ENCODE results near the gene SIMC1.
"Not testable (repeated sequence)": the region's sequence is repeated elsewhere in the genome, so short reads cannot be mapped to it uniquely, and the experiment has no call there.

The SIMC1 gene

DNA sequence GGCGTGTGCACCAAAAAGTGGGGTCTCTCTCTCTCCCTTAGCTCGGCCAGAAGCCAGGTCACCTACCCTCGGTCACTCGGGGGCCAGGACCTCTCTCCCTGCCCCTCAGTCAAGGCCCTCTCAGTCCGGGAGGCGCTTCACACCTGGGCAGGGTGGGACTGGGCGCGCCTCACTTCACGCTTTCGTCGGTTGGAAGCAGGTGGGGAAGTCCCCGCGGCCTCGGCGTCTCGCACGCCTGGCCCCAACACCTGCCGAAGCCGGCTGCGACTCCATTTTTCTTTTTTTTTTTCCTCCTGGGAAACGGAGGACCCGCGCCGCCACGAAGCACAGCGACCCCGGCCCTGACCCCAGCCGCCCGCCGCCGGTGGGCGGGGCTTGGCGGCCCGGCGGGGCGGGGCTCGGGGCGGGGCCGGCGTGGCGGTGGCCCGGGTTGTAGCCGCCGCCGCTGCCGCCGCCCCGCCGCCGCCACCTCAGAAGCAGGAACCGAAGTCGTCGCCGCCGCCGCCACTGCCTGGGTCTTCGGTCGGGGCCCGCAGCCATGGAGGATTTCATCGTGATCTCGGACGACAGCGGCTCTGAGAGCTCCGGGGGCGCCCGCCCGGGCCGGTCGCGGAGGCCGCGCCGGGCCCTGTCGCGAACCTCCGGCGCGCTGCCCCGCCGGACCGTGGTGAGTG lies at the start of gene SIMC1:
TSS of gene SIMC1 (plus strand) at position 454 of the 674 bp plus-strand sequence. CDS start at position 539, 85 bp downstream.
- FAIRE-seq; DNase-seq (ENCODE audit: low spot score): not testable (repeated sequence)

DNA sequence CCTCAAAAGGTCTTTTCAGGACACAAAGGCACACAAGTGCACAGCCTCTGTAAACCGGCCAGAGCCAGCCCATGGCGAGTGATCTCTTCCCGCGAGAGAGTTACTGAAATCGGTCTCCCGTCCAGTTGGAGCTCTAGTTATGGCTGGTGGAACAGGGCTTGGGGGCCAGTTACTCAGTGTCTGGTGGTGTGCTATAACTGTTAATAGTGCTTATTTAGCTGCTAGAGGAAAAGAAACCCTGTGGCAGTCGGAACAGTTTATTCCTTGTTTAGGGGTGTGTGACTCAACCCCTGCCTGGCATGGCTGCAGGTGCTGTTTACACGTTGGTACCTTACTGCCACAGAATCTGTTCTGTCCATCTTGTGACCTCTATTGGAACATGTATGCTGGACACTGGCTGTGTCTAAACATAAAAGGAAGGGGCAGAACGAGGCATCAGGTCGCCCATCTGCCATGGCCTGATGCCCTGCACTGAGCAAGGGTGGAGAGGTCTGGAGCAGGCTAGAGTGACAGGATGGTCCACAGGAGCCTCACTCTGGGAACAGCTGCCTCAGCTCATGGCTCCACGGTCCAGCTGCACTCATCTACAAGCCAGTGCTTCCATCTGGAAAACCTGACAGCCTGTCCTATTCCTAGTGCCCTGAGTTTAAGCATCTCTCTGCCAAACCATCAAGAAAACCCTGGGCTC lies 49.6 kb upstream of the SIMC1 start:
- DNase-seq (ENCODE audit: low spot score) = no peak

DNA sequence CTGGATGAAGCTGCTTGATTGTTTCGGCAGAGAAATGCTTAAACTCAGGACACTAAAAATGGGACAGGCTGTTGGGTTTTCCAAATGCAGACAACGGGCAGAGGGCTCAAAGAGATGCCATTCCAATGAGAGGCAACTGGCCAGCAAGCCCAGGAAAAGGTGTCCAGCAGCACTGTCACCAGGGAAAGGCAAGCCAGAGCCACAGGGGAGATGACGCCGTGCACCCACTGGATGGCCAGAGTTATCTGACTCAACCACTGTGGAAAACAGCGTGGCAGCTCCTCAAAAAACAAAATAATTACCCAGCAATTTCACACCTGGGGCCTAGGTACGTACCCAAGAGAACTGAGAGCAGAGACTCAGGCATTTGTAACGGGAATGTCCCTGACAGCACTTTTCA lies 48.4 kb upstream of the SIMC1 start:
- DNase-seq (ENCODE audit: low spot score) (no peak), FAIRE-seq (no peak)

More for the DNA sequence above, 49.6 kb upstream of the SIMC1 start:
- no peak for FAIRE-seq

DNA sequence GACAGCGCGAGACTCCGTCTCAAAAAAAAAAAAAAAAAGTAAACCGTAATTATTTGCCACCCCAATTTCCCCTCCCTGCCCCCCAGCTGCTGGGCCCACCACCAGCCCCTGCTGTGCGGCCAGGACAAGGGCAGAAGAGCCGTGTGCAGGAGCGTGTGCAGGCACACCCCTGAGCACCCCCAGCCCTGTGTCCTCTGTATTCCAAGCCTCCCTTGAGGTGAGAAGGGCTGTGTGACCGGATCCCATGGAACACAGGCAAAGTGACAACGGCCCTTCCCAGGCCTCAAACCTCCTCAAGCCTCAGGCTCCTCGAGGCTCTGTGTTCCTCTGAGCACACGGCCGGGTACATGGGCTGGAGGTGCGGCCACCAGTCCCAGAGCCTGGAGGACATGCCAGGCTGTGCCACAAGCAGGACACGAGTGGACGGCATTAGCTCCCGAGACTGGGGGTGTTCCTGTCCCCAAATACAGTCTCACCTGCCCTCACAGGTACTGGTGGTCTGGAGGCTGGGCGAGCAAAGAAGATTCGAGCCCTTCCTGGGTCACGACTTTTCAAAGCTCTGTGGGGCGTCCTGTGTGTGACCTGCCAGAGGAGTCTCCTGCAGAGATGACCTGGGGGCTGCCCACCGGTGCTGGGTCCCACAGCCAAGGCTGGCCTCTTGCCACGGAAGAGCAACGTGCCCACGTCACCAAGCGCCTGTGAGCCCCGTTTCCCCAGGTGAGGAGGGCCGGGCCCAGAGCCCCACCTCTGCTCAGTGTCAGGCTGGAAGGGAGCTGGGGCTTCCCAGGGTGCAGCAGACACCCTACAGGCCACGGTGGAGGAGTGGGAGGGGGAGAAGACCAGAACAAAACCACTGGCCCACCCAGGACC lies 47.1 kb upstream of the SIMC1 start:
- DNase-seq (ENCODE audit: low spot score) = no peak
- no peak for FAIRE-seq

DNA sequence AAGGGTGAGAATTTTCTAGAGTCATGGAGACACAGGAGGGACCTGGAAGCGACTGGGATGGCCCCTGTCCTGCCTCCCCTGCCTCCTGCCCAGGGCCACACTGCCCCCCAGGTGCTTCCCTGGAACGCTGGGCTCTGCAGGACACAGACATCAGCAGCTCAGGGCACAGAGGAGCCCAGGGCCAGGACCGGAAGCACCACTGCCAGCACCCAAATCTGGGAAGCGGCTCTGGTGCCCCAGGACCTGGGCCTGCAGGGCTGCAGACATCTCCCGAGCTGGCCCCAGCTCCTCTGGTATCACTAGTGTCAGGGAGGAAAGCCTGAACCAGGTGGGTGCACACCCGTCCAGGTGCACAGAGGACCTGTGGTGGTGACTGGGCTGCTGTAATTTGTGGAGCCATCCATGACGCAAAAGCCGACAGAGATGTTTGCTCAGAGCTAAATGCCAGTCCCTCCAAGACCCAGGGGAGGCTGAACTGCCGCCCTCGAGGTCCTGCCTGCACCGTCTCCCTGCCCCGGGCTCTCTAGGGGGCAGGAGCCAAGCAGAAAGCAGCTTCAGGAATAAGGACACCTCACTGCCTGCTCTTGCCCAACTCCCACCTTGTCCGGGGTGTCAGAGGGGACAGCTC lies 46.0 kb upstream of the SIMC1 start:
- no peak for FAIRE-seq
- DNase-seq (ENCODE audit: low spot score) = no peak

DNA sequence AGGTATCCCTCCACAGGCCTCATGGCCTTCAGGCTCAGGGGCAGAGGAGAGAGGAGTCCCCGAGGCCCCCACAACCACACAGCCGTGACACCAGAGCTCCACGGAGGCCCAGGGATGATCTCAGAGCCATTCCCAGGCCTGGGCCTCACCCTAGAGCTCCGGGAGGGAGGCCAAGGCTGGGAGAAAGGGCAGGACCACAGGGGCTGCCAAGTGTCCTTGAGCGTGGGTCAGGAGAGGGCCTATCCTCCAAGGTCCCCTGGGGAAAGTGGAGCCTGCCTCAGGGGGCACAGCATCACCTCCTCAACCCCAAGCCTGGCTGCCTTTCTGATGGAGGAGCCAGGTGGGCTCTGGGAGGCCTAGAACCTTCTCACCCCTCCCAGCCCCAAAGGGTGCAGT lies 45.5 kb upstream of the SIMC1 start:
- DNase-seq (ENCODE audit: low spot score) = not testable (repeated sequence)

DNA sequence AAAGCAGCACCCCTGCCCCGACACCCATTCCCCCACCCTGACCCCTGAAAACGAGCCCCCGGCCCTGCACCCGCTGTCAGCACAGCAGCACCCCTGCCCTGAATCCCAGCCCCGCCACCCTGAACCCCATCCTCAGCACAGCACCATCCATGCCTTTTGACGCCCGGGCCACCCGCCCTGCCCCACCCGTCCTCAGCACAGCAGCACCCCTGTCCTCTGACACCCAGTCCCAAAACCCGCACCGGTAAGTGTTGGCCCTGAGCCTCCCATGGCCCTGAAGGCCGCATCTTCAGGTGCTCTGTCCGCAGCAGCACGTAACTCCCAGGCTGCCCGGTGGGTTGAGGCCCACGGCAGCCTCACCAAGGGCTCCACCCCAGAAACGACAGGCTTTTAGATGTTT lies 44.6 kb upstream of the SIMC1 start:
- not testable (repeated sequence) for FAIRE-seq

More for the DNA sequence above, 45.5 kb upstream of the SIMC1 start:
- not testable (repeated sequence) for FAIRE-seq

DNA sequence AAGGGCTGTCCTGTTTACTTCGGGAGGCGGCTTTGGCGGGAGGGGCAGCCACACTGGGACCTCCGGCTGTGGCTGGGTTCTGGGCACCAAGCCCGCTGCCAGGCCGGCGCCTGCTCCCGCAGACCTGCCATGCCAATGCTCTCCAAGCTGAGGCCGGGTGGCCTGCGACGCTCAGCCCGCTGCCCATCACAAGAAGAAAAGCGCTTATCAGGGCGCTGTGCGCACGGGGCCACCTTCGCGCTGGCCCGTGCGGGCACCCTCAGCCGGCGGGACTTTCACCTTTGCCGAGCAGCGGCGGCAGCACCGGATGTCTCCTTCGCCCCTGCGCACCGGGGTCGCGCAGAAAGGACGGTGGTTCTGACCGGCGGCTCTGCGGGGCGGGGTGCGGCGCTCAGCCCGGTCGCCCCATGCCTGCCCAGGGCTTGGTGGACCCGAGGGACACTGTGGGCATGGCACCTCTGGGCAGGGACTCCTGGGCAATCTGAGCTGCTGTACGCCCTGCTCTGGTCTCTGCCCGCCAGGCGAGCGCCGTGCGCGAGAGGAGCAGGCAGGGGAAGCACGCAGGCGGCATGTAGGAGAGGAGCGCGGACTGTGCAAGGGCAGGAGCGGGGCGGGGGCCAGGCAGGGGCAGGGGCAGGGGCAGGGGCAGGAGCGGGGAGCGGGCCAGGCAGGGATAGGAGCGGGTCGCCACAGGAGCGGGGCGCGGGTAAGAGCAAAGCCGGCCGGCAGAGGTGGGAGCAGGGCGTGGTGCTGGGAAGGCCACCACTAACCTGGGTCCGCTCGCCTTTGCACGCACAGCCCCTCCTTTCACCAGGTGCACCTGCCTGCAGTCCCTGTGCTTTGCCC lies 43.8 kb upstream of the SIMC1 start:
- not testable (repeated sequence) for FAIRE-seq; DNase-seq (ENCODE audit: low spot score)

More for the DNA sequence above, 44.6 kb upstream of the SIMC1 start:
- DNase-seq (ENCODE audit: low spot score) = not testable (repeated sequence)

DNA sequence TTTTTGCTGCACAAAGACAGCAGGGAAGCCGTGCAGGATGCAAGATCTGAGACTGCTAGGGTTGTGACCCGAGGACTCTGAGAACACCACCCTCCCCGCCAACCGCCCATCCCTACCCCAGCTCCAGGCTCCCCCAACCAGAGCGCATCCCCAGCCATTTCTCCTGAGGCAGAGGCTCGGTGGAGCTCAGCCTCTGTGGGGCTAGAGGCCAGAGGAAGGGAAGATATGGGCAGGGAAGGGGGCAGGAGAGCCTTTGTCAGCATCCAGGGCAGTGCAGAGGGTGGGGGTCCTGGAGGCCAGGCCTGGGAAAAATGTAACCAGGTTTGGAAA lies 43.2 kb upstream of the SIMC1 start:
- FAIRE-seq; DNase-seq (ENCODE audit: low spot score): not testable (repeated sequence)

DNA sequence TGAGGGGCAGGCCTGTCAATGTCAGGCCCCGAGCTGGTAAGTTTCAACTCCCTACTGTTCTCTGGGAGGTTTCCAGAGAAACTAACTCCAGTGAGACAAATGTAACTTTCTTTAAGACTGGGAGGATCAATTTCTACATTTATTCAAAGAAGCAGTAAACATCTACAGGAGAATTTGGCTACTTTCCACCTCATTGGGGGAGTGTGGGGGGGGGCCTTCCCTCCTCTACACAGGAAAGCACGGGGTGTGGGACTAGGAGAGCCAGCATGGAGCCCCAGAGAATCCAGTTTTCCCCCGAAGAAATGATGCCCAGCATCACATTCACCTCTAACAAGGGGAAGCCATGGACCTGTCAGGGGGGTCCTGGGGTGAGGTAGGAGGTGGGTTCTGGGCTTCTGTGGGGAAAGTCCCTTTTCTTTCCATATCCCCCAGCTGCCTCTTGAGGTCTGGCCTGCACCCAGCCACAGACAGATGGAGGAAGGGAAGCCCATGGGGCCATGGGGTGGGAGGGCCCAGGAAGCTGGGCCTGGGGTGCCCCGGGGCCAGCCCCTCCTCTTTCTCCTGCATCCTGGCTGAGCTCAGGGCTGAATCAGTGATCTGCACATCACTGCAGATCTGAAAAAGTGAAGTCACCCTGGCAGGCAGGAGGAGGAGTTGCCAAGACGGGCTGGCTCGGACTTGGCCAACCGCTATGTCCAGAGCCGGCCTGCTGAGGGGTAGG lies 42.6 kb upstream of the SIMC1 start:
- not testable (repeated sequence) for FAIRE-seq; DNase-seq (ENCODE audit: low spot score)

DNA sequence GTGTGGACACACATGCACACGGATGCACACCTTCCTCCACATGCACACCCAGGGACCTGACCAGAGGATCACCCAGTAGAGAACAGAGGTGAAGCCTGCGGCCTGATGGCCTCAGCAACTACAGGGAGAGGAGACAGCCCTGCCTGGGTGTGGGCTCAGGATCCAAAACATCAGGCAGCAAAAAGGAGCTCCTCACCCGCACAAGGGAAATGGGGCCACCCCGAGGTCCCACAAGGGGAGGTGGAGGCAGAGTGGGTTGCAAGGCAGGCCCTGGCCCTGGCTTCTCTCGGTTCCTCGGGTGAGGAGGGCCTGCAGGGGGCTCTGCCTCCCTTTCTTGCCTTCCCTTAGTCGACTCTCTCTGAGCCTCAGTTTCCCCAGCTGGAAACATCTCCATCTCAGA lies 41.4 kb upstream of the SIMC1 start:
- not testable (repeated sequence) for FAIRE-seq

DNA sequence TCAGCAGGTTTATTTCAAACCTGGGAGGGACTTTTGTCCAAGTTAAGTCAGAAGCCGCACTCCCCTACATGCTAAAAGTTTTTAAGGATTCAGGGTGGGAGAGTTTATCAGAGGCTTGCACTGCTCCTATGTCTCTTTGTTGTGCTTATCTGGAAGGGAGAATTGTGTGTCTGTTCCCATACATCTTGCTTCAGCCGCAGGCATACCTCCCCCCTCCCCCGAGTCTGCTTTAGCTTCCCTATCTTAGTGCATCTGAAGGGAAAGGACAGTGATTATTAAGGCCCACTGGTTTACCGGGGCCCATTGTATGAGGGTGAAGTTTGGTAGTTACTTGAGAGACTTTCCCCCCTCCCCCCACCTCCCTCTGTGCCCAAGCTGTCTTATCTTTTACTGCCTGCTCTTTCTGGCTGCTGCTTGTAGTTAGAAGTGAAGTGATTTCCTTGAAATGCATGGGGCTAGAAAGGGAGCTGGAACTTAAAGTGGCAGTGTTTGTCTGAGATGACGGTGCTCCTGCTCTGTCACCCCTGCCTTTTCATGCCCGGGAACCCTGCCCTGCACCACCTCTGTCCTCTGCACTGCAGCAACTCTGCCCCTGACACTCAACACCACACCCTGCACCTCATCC lies 40.9 kb upstream of the SIMC1 start:
- not testable (repeated sequence) for DNase-seq (ENCODE audit: low spot score); FAIRE-seq

More for the DNA sequence above, 41.4 kb upstream of the SIMC1 start:
- not testable (repeated sequence) for DNase-seq (ENCODE audit: low spot score)

DNA sequence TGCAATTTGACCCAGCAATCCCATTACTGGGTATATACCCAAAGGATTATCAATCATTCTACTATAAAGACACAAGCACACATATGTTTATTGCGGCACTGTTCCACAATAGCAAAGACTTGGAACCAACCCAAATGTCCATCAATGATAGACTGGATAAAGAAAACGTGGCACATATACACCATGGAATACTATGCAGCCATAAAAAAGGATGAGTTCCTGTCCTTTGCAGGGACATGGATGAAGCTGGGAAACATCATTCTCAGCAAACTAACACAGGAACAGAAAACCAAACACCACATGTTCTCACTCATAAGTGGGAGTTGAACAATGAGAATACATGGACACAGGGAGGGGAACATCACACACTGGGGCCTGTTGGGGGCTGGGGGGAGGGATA lies 39.9 kb upstream of the SIMC1 start:
- not testable (repeated sequence) for DNase-seq (ENCODE audit: low spot score); FAIRE-seq

DNA sequence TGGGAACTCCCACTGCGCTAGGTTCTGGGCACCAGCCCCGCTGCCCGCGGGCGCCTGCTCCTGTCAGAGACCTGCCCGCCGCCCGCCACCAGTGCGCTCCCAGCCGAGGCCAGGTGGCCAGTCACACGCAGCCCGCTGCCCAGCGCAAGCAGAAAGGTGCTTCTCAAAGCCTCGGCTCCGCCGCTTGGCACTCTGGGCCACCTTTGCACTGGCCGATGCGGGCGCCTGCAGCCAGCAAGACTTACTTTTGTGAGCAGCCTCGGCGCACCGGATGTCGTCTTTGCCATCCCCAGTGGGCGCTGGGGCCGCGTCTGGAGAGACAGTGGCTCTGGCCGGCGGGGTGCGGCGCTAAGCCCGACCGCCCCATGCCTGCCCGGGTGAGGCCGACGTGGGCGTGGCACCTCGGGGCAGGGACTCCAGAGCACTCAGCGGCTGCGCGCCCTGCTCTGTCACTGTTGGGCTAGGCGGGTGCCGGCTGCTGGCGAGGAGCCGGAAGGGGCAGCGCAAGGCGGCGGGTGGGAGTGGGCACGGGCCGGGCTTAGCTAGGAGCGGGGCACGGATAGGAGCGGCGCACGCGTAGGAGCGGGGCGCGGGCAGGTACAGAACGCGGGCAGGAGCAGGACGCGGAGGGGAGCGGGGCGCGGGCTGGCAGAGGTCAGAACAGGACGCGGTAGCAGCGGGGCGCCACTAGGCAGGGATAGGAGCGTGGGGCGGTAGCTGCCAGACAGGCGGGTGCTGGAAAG lies 39.1 kb upstream of the SIMC1 start:
- DNase-seq (ENCODE audit: low spot score); FAIRE-seq: not testable (repeated sequence)

DNA sequence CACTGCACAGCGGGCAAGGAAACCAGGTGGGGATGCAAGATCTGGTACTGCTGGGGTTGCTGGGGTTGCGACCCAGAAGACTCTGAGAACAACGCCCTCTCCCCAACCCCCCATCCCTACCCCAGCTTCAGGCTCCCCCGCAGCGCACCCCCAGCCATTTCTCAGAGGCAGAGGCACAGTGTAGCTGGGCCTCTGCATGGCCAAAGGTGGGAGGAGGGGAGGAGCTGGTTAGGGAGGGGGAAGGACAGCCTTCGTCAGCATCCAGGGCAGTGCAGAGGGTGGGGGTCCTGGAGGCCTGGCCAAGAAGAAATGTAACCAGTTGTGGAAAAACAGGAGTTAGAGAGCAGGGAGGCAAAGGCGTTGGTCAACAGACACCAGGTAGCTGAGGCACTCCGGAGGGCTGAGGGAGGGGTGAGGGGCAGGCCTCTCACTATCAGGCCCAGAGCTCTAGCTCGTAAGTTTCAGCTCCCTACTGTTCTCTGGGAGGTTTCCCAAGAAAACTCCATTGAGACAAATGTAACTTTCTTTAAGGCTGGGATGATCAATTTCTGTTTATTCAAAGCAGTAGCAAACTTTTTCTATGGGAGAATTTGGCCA lies 38.3 kb upstream of the SIMC1 start:
- not testable (repeated sequence) for DNase-seq (ENCODE audit: low spot score); FAIRE-seq

DNA sequence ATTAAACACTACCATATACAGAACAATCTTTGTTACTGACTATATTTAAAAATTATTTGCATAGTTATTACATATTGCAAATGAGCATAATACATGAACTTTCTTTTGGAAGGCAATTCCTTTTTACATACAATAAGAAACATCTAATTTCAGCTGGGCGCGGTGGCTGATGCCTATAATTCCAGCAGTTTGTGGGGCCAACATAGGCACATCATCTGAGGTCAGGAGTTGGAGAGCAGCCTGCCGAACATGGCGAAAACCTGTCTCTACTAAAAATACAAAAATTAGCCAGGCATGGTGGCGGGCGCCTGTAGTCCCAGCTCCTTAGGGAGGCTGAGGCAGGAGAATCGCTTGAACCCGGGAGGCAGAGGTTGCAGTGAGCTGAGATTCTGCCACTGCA lies 36.4 kb upstream of the SIMC1 start:
- DNase-seq (ENCODE audit: low spot score) = no peak
- no peak for FAIRE-seq

DNA sequence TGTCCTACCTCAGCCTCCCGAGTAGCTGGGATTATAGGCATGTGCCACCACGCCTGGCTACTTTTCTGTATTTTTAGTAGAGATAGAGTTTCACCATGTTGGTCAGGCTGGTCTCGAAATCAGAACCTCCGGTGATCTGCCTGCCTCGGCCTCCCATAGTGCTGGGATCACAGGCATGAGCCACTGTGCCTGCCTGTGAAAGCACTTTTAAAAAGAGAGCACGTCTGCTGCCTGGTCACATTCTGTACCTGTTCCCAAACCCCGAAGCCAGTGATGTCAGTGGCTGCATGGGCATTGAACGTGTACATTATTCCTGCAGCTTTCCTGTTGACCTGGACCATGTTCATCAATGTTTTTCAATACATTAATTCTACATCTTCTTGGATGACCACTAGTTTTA lies 35.1 kb upstream of the SIMC1 start:
- no peak for FAIRE-seq
- DNase-seq (ENCODE audit: low spot score) = no peak

DNA sequence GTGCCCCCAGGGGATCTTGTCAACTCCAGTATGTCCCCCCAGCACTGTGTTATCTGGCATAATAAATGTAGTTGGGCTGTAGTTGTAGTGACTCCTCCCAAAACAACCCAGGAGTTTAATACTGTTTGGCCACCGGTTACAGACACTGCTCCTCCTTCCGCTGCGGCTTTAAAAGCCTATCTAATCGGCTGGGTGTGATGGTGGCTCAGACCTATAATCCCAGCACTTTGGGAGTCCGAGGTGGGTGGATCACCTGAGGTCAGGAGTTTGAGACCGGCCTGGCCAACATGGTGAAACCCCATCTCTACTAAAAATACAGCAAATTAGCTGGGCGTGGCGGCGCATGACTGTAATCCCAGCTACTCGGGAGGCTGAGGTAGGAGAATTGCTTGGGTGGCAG lies 34.7 kb upstream of the SIMC1 start:
- FAIRE-seq; DNase-seq (ENCODE audit: low spot score): not testable (repeated sequence)

Data from RCC 7860 (cell line).